Measurements from ENCODE around the gene LRP1B.

Gene LRP1B

DNA sequence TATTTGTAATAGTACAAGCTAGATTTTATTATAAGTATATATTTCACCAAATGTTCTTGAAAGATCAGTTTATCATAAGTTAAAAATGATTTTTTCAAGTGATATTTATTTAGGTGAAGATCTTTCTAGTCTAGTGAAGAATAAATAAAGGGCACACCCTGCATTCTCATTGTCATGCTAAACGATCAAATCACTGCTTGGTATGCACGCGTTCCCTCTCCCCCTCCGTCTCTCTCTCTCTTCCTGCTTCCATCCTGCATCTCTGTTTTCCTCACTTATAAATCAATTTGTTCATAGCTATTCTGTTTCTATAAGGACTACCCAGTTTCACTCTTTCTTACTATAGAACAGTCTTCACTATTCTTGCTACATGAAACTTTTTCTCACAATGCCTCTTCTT is 1067.4 kb downstream of the LRP1B start:
- DNase-seq, result no peak

DNA sequence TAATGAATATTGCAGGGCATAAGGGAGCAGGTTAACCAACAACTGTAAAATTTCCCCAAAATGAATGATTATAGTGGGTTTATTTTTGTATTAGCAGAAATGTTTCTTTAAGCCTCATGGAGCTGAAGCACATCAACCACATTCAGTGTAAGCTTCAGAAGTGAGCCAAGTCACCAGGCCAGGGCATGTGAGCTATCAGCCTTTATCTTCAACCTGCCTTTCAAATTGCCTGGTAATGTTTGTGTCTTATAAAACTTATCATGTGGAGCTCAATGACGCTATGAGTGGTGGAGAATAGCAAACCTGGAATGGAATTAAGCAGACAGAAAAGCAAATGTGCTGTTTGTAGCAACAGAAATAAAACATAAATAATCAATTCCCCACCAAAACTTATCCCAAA is 1068.4 kb downstream of the LRP1B start:
- no peak for DNase-seq

GRCh38 chr2:141062031-141062430 is 1068.8 kb downstream of the LRP1B start:
- DNase-seq, result no peak

GRCh38 chr2:141058556-141058955 is 1072.3 kb downstream of the LRP1B start:
- no peak for DNase-seq

DNA sequence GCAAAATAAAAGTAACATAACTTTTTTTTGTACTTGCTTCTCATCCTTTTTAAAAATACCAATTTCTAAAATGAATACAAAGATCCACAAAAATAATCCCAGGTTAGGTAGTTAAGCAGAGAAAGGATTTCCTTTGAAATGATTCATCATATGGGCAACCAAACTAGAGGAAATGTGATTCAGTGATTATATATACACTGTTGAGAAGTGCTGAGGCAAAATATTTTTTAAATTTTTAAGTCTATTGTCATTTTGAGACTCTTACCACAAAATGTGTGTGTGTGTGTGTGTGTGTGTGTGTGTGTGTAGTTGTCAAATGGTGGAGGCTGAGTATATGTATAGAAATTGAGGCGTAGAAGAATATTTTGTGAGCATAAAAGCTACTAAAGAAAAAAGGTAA is 1075.3 kb downstream of the LRP1B start:
- no peak for DNase-seq

GRCh38 chr2:141048951-141049350 is 1081.9 kb downstream of the LRP1B start:
- DNase-seq, result no peak

DNA sequence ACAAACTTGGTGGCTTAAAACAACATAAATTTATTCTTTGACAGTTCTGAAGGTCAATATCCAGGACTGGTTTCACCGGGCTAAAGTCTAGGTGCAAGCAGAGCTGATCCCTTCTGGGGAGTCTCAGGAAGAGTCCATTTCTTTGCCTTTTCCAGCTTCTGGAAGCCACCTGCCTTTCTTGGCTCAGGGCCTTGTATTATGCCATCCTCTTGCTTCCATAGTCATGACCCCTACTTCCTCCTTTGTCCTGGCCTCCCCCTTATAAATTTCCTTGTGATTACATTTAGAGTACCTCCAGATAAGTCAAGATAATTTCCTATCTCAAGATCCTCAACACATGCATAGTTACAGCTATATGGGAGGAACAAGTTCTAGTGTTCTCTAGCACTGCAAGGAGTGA is 1089.5 kb downstream of the LRP1B start:
- DNase-seq, result no peak

DNA sequence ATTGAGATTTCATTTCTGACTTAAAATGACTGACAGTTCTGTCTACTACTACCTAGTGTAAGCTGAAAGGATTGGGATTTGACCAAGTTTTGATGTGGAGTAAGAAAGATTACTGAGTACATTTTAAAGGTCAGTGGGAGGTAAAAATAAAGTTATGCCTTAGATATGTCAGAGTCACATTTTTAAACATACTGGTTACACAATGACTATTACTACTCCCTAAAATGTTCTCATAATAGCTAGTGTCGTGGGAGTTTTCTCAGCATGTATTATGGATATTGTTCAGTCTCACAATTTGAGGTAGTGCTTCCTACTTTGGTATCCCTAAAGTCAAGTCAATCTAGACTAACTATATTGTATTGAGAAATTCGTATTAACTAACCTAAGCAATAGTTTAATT is 1092.5 kb downstream of the LRP1B start:
- no peak for DNase-seq

DNA sequence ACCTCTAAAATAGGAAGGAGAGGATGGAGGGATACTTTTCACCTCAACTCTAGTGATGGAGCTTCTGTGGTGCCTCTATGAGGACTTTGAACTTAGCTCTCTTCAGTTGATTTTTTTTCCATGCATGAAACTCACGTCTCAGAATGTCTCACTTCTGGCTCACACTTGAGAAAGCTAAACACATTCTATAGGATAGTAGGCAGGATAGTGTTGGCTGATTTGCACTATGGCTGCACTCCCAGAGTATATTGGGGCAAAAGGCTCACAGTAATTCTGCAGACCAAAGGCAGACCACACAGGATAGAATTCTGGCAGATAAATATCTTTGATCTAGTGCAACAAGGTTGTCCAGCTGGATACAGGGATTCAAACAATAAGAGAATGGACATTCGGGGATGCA is 1093.5 kb downstream of the LRP1B start:
- no peak for DNase-seq

- no peak for DNase-seq
These were observed 1094.9 kb downstream of the LRP1B start for GRCh38 chr2:141035846-141036420.

- DNase-seq, result no peak
These were observed 1101.3 kb downstream of the LRP1B start for GRCh38 chr2:141029428-141030078.

DNA sequence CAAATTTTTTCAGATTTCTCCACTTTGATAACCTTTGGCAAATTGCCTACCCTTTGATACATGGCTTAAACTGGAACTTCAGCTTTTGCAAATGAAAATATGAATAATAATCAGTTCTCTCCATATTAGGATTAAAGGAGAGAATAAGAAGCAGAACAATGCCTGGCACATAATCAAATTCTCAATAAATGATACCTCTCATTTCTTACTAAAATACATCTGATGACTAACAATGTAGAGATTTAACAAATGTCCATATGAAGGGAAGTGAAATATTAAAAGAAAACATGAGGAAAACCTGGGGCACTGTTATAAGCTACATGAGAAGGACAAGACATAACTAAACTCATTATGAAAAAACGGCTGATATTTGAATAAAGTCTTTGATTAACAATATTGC is 1103.6 kb downstream of the LRP1B start:
- DNase-seq, result no peak

DNA sequence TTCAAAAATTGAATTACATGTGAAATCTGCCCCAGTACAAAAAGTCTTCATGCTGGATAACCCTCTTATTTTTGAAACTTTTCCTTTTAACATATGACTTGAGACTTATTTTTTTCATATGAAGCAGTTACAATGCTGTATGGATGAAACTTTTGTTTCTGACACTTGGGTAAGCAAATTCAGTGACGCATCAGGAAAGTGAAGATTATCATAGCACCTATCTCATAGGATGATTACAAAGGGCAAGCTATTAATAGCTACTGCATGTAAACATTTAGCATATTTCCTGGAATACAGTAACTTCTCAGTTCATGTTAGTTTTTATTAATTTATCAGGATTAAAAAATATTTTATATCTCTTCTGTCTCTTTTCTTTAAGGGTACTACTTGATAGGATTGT is 1109.2 kb downstream of the LRP1B start:
- DNase-seq, result no peak

GRCh38 chr2:141021109-141021508 is 1109.7 kb downstream of the LRP1B start:
- no peak for DNase-seq

GRCh38 chr2:141020346-141020745 is 1110.5 kb downstream of the LRP1B start:
- DNase-seq, result no peak

- DNase-seq, result no peak
These were observed 1115.3 kb downstream of the LRP1B start for GRCh38 chr2:141015341-141016047.

DNA sequence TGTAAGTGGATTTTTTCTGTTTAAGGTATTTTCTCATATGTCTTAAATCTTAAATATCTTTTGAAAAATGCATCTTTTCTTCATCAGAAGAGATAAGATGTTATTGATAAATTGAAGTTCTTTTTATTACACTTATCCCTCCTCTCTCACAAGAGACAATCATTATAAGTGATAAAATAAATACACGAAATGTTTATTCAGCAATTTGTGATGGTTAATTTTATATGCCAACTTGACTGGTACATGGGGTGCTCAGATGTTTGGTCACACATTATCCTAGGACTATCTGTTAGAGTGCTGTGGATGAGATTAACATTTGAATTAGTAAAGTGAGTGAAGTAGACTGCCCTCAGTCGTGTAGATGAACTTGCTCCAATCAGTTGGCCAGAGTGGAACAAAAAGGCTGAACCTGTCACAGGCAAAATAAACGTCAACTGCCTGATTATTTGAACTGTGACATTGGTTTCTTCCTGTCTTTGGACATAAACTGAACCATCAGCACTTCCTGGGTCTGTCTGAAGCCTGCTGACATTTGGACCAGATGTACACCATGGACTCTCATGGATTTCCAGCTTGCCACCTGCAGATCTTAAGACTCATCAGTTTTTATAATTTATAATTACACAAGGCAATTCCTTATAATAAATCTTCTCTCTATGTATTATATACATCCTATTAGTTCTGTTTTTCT is 1126.7 kb downstream of the LRP1B start:
- DNase-seq, result no peak

DNA sequence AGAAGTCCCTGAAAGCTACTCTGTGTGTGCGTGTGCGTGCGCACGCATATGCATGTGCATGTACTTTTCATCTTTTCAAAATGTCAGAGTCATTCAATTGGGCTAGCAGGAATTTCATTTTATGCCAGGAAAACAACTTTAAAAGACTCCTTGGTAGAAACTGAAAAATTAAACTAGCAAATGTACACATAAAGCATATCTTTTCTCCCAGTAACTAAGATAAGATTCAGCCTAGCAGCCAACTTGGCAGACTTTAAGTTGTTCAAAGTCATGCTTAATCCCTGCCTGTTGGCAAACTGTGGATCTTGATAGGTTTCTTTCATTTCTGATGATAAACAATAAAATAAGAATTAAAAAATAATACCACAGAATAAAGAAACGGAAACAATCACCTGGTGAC is 1129.1 kb downstream of the LRP1B start:
- DNase-seq, result no peak

- DNase-seq, result no peak
These were observed 1132.2 kb downstream of the LRP1B start for GRCh38 chr2:140998577-140998976.

- DNase-seq, result no peak
These were observed 1132.8 kb downstream of the LRP1B start for GRCh38 chr2:140998017-140998416.

- no peak for DNase-seq
These were observed 1136.0 kb downstream of the LRP1B start for GRCh38 chr2:140994856-140995255.

DNA sequence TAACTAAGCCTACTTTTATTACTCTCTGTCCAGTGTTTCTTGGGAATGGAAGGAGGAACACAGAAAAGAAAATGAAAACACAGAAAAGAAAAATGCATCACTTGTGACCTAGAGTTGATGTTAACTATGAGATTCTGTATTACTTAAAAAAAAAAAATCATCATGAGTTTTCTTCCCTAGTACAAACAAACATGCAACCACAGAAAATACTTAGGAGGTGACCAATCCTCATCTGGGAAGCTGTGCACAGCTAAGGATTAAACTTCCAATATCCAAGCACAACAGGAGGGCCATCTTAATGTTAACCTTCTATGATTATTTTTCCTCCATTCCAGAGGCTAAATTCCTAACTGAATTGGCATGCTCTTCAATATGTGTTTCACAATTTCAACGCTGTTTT is 1140.4 kb downstream of the LRP1B start:
- no peak for DNase-seq

- DNase-seq, result no peak
These were observed 1142.2 kb downstream of the LRP1B start for GRCh38 chr2:140988597-140988996.

GRCh38 chr2:140986456-140986855 is 1144.4 kb downstream of the LRP1B start:
- DNase-seq, result no peak

All from stimulated activated CD4-positive, alpha-beta T cell treated with anti-CD3 and anti-CD28 coated beads, Interleukin-2, amount 100 ng/mL, for 48 hours (primary cell).